PC-9 (cell line): Measurements from ENCODE around the gene RSBN1. TPM values are rescaled to one million over a fixed set of nuclear protein-coding genes. Genes with fewer than 3 reads are reported as not detected.

ENCODE experiments used
- BruUV-seq: library from RNA; stranded (reverse); fragments of 400-500 nt; replicated peaks from 2 replicates; lab custom pipeline; 2021; lab: Mats Ljungman, UMichigan
- CTCF ChIA-PET: fragments of 300-600 bp; sonication (Branson Sonifier 250); formaldehyde crosslinking; loops from one replicate; lab custom pipeline; 2022; ENCODE audit warnings: antibody characterized with exemption; lab: Charles Lee
- POLR2A ChIA-PET: fragments of 300-600 bp; sonication (Branson Sonifier 250); formaldehyde crosslinking; loops from one replicate; lab custom pipeline; 2022; ENCODE audit warnings: antibody characterized with exemption; ENCODE audit not compliant: unreplicated experiment; lab: Charles Lee
- DNase-seq, 2 experiments: peaks; one replicate each; pipeline versions ENCODE4 v3.0.0 to v3.0.0-alpha.2; 2015 to 2022; ENCODE audit warnings: mixed read lengths in 1 of 2
- H2AFZ ChIP-seq: fragments of 200-600 bp; sonication (generic); 2 replicates; pipeline ENCODE4 v1.8.1; 2017; ENCODE audit warnings: antibody characterized with exemption
- H3F3A ChIP-seq: fragments of 200-600 bp; sonication (generic); 2 replicates; pipeline ENCODE4 v1.8.1; 2017; ENCODE audit warnings: antibody characterized with exemption, mild to moderate bottlenecking, low read depth; ENCODE audit not compliant: insufficient read depth
- H3K27ac ChIP-seq: fragments of 200-600 bp; sonication (generic); 2 replicates; pipeline ENCODE4 v1.6.1; 2016; ENCODE audit warnings: mixed run types
- H3K27me3 ChIP-seq: fragments of 200-600 bp; sonication (generic); 2 replicates; pipeline ENCODE4 v1.6.1; 2016; ENCODE audit warnings: low read depth, mixed run types; ENCODE audit not compliant: insufficient read depth
- H3K36me3 ChIP-seq: fragments of 200-600 bp; sonication (generic); 2 replicates; pipeline ENCODE4 v1.6.1; 2016; ENCODE audit warnings: low read depth, mixed run types
- H3K4me1 ChIP-seq: fragments of 200-600 bp; sonication (generic); replicated peaks from 2 replicates; pipeline ENCODE4 v1.6.1; 2016; ENCODE audit warnings: mixed run types; ENCODE audit not compliant: insufficient read depth
- H3K4me2 ChIP-seq: fragments of 200-600 bp; sonication (generic); 2 replicates; pipeline ENCODE4 v1.6.1; 2017; ENCODE audit warnings: mixed run types
- H3K4me3 ChIP-seq: fragments of 200-600 bp; sonication (generic); 2 replicates; pipeline ENCODE4 v1.6.1; 2016; ENCODE audit warnings: mixed run types
- H3K79me2 ChIP-seq: fragments of 200-600 bp; sonication (generic); 2 replicates; pipeline ENCODE4 v1.6.1; 2017; ENCODE audit warnings: low read depth, mixed run types
- H3K9me2 ChIP-seq: fragments of 200-600 bp; sonication (generic); 2 replicates; pipeline ENCODE4 v1.8.1; 2017; ENCODE audit warnings: mild to moderate bottlenecking; ENCODE audit not compliant: insufficient read depth
- H3K9me3 ChIP-seq: fragments of 200-600 bp; sonication (generic); 2 replicates; pipeline ENCODE4 v1.8.1; 2016; ENCODE audit warnings: low read depth; ENCODE audit not compliant: insufficient read depth
- H4K20me1 ChIP-seq: fragments of 200-600 bp; sonication (generic); 2 replicates; pipeline ENCODE4 v1.8.1; 2017; ENCODE audit not compliant: insufficient read depth
- CTCF ChIP-seq: fragments of 200-600 bp; sonication (generic); conservative IDR thresholded peaks from 2 replicates; pipeline ENCODE4 v1.6.1; 2017; ENCODE audit warnings: mixed run types, antibody characterized with exemption, mild to moderate bottlenecking, moderate library complexity
- EZH2 ChIP-seq: fragments of 200-600 bp; sonication (generic); IDR thresholded peaks from 2 replicates; pipeline ENCODE4 v1.8.0; 2017; ENCODE audit warnings: antibody characterized with exemption, low read depth
- intact Hi-C: fragments of 100-400 bp; cut with micrococcal nuclease; formaldehyde crosslinking; loops from one replicate; pipeline ENCODE4 v1.10.0; 2022; ENCODE audit not compliant: unreplicated experiment
- total RNA-seq: library from RNA; stranded (reverse); gene quantifications from 2 replicates; pipeline ENCODE4 v1.2.3, GENCODE V29; 2021

The RSBN1 gene
- total RNA-seq, 1 experiment from 2014 or later = 12.3 TPM

GRCh38 chr1:113792471-113792870 lies 19.8 kb downstream of the RSBN1 start:
- no peak overlapping the region for H3K27ac ChIP-seq
- intact Hi-C loops = no loop called here
- no peaks in the 10 kb centered on the region for H3K9me3 ChIP-seq
- H3K36me3 ChIP-seq = peaks cover 21% of the 10 kb centered on the region
- H3K4me2 ChIP-seq = no peak overlapping the region
- no peak overlapping the region for H2AFZ ChIP-seq
- TF ChIP-seq EZH2 = no peak
- no peak for TF ChIP-seq CTCF
- DNase-seq = no peak
- BruUV-seq = no TSS peak
- H3F3A ChIP-seq = no peaks in the 10 kb centered on the region
- H3K27me3 ChIP-seq = no peaks in the 10 kb centered on the region
- no peak overlapping the region for H3K4me3 ChIP-seq
- ChIA-PET POLR2A (no interaction called here), CTCF (no interaction called here)
- H3K79me2 ChIP-seq = peaks cover 33% of the 10 kb centered on the region
- no peaks in the 10 kb centered on the region for H3K9me2 ChIP-seq
- H4K20me1 ChIP-seq = 0 out of 2 replicates have a peak, but pooled peaks cover 3% of the 10 kb centered on the region
- H3K4me1 ChIP-seq = no peaks in the 10 kb centered on the region

GRCh38 chr1:113788802-113789201 lies 23.5 kb downstream of the RSBN1 start:
- Histone ChIP-seq H3K4me3 (no peak overlapping the region), H3K79me2 (peaks cover 55% of the 10 kb centered on the region), H3K4me2 (no peak overlapping the region), H3K36me3 (0 out of 2 replicates have a peak, but pooled peaks cover 4% of the 10 kb centered on the region), H3F3A (peaks cover 6% of the 10 kb centered on the region), H3K27me3 (no peaks in the 10 kb centered on the region), H3K27ac (no peak overlapping the region), H3K4me1 (peaks cover 19% of the 10 kb centered on the region), H2AFZ (no peak overlapping the region), H4K20me1 (peaks cover 6% of the 10 kb centered on the region), H3K9me2 (no peaks in the 10 kb centered on the region), H3K9me3 (no peaks in the 10 kb centered on the region)
- DNase-seq = no peak
- TF ChIP-seq EZH2 (no peak), CTCF (no peak)
- ChIA-PET CTCF (no interaction called here), POLR2A (interaction anchor here (0.5 kb wide), 1 partner anchor 1395 kb away, joined by 3 read pairs; no protein-coding TSS in a partner anchor)
- no TSS peak for BruUV-seq
- intact Hi-C loops = no loop called here

GRCh38 chr1:113787663-113788062 lies 24.6 kb downstream of the RSBN1 start:
- no peak for DNase-seq
- H3K4me1 ChIP-seq = peaks cover 21% of the 10 kb centered on the region
- no peaks in the 10 kb centered on the region for H3K9me2 ChIP-seq
- no TSS peak for BruUV-seq
- H3K27ac ChIP-seq = no peak overlapping the region
- intact Hi-C loops = no loop called here
- no peaks in the 10 kb centered on the region for H3K27me3 ChIP-seq
- CTCF ChIA-PET = no interaction called here
- peaks cover 64% of the 10 kb centered on the region for H3K79me2 ChIP-seq
- H3K9me3 ChIP-seq = no peaks in the 10 kb centered on the region
- H3K4me2 ChIP-seq = no peak overlapping the region
- H2AFZ ChIP-seq = no peak overlapping the region
- H4K20me1 ChIP-seq = peaks cover 6% of the 10 kb centered on the region
- peaks cover 6% of the 10 kb centered on the region for H3F3A ChIP-seq
- H3K36me3 ChIP-seq = 0 out of 2 replicates have a peak, but pooled peaks cover 4% of the 10 kb centered on the region
- H3K4me3 ChIP-seq = no peak overlapping the region
- TF ChIP-seq EZH2 = no peak
- POLR2A ChIA-PET = no interaction called here

- TF ChIP-seq CTCF = no peak
- TF ChIP-seq EZH2 = no peak
- Histone ChIP-seq H3K27ac (no peak overlapping the region), H3F3A (peaks cover 6% of the 10 kb centered on the region), H2AFZ (no peak overlapping the region), H3K4me2 (no peak overlapping the region), H3K9me2 (no peaks in the 10 kb centered on the region), H3K36me3 (0 out of 2 replicates have a peak, but pooled peaks cover 4% of the 10 kb centered on the region), H3K27me3 (no peaks in the 10 kb centered on the region), H3K79me2 (peaks cover 80% of the 10 kb centered on the region), H4K20me1 (peaks cover 16% of the 10 kb centered on the region), H3K4me1 (peaks cover 21% of the 10 kb centered on the region), H3K4me3 (no peak overlapping the region), H3K9me3 (no peaks in the 10 kb centered on the region)
- ChIA-PET POLR2A (no interaction called here), CTCF (no interaction called here)
- intact Hi-C loops = no loop called here
- BruUV-seq = no TSS peak
- DNase-seq = no peak
These were observed 26.2 kb downstream of the RSBN1 start for GRCh38 chr1:113786069-113786468.
